H1 (cell line): ENCODE data around the gene CCIN. TPM values are rescaled to one million over a fixed set of nuclear protein-coding genes. Genes with fewer than 3 reads are reported as not detected.

ENCODE experiments used
- BCL11A ChIP-seq, 2 experiments: IDR thresholded peaks; one replicate each; pipeline ENCODE4 v1.6.1; 2011; ENCODE audit warnings: low read depth in 2 of 2, low read length in 2 of 2, mild to moderate bottlenecking in 2 of 2
- CEBPB ChIP-seq: IDR thresholded peaks from 2 replicates; pipeline ENCODE4 v1.6.1; 2012; ENCODE audit warnings: low read depth, low read length
- CHD2 ChIP-seq: IDR thresholded peaks from 2 replicates; pipeline ENCODE4 v1.6.1; 2012; ENCODE audit warnings: low read length, improper control_type of control experiment
- CREB1 ChIP-seq: IDR thresholded peaks from 2 replicates; pipeline ENCODE4 v1.6.1; 2012; ENCODE audit warnings: inconsistent platforms
- EGR1 ChIP-seq: IDR thresholded peaks from 2 replicates; pipeline ENCODE4 v1.6.1; 2011; ENCODE audit warnings: low read depth, low read length, borderline replicate concordance
- EZH2 ChIP-seq: fragments of 200-600 bp; sonication (generic); IDR thresholded peaks from 2 replicates; pipeline ENCODE4 v1.7.1; 2012; ENCODE audit warnings: low read depth, mild to moderate bottlenecking, moderate library complexity, low read length, inconsistent platforms; ENCODE audit not compliant: severe bottlenecking
- JUN ChIP-seq: IDR thresholded peaks from 2 replicates; pipeline ENCODE4 v1.6.1; 2011; ENCODE audit warnings: low read depth, mild to moderate bottlenecking, improper control_type of control experiment, low read length
- KDM4A ChIP-seq: IDR thresholded peaks from one replicate; pipeline ENCODE4 v1.7.1; 2012; ENCODE audit warnings: low read depth, mild to moderate bottlenecking, moderate library complexity, low read length, inconsistent platforms; ENCODE audit not compliant: severe bottlenecking
- POLR2AphosphoS5 ChIP-seq: IDR thresholded peaks from 2 replicates; pipeline ENCODE4 v1.6.1; 2011; ENCODE audit warnings: low read depth, low read length
- RBBP5 ChIP-seq: IDR thresholded peaks from 2 replicates; pipeline ENCODE4 v1.7.1; 2012; ENCODE audit warnings: low read depth, mild to moderate bottlenecking, inconsistent platforms, low read length, moderate library complexity, borderline replicate concordance
- RFX5 ChIP-seq: IDR thresholded peaks from 2 replicates; pipeline ENCODE4 v1.6.1; 2011; ENCODE audit warnings: low read depth, low read length, improper control_type of control experiment, borderline replicate concordance
- SAP30 ChIP-seq: fragments of 300-600 bp; sonication (generic); IDR thresholded peaks from 2 replicates; pipeline ENCODE4 v1.7.1; 2012; ENCODE audit warnings: low read length, moderate library complexity, mild to moderate bottlenecking, inconsistent platforms; ENCODE audit not compliant: insufficient read depth, insufficient replicate concordance
- SIN3A ChIP-seq, 2 experiments: IDR thresholded peaks in 1 of 2; conservative IDR thresholded peaks in 1 of 2; 2 replicates each; pipeline ENCODE4 v1.6.1; 2011 to 2012; ENCODE audit warnings: low read length in 2 of 2, improper control_type of control experiment in 1 of 2, low read depth in 1 of 2, mild to moderate bottlenecking in 1 of 2
- SIX5 ChIP-seq: IDR thresholded peaks from 2 replicates; pipeline ENCODE4 v1.6.1; 2011; ENCODE audit warnings: mild to moderate bottlenecking, low read depth, low read length
- TAF7 ChIP-seq: optimal IDR thresholded peaks from 2 replicates; pipeline ENCODE3; 2011; ENCODE audit warnings: low read depth, mild to moderate bottlenecking, inconsistent platforms, low read length, moderate library complexity, borderline replicate concordance
- TBP ChIP-seq: IDR thresholded peaks from 2 replicates; pipeline ENCODE4 v1.6.1; 2011; ENCODE audit warnings: low read depth, low read length, improper control_type of control experiment
- ZNF274 ChIP-seq: IDR thresholded peaks from 2 replicates; pipeline ENCODE4 v1.7.0; 2012; ENCODE audit warnings: low read length, borderline replicate concordance; ENCODE audit errors: extremely low read depth
- polyA plus RNA-seq, 7 experiments: library from polyadenylated mRNA; depleted of rRNA in 3 of 7; stranded (reverse) in 5 of 7; unstranded in 2 of 7; fragments of >200 nt in 5 of 7; fragments of 200-250 nt in 2 of 7; gene quantifications; 1 replicate in 5 of 7; 2 replicates in 1 of 7; 4 replicates in 1 of 7; pipeline versions ENCODE4 v1.2.1 to v1.2.3, GENCODE V29; 2011 to 2013; ENCODE audit warnings: missing spikeins in 2 of 7, mixed read lengths in 2 of 7
- total RNA-seq: library from RNA; stranded (reverse); fragmentation: NEBNext Ultra II Directional; extraction: Animal tissue kit (Norgen Biotek cat#: 25700); gene quantifications from 2 replicates; pipeline ENCODE4 v1.2.1, GENCODE V29; 2021
- TF ChIP-seq, protein P1 (sequence below), 3 experiments: IDR thresholded peaks; 1 replicate in 2 of 3; 2 replicates in 1 of 3; pipeline versions ENCODE4 v1.5.1 to v1.6.1; 2011; ENCODE audit warnings: low read length in 3 of 3, mild to moderate bottlenecking in 3 of 3, inconsistent platforms in 2 of 3, low read depth in 1 of 3, moderate library complexity in 1 of 3; ENCODE audit not compliant: insufficient read depth in 1 of 3; ENCODE audit errors: control extremely low read depth in 1 of 3
- TF ChIP-seq, protein P2 (sequence below): IDR thresholded peaks from 2 replicates; pipeline ENCODE4 v1.6.1; 2011; ENCODE audit warnings: low read depth, mild to moderate bottlenecking, low read length; ENCODE audit not compliant: insufficient read depth

CCIN gene
- total and polyA plus RNA-seq, 2 of the 8 experiments (the other 6 are each of a cell fraction or from before 2014, with no cell fraction given): 0.19 to 0.21 TPM

DNA sequence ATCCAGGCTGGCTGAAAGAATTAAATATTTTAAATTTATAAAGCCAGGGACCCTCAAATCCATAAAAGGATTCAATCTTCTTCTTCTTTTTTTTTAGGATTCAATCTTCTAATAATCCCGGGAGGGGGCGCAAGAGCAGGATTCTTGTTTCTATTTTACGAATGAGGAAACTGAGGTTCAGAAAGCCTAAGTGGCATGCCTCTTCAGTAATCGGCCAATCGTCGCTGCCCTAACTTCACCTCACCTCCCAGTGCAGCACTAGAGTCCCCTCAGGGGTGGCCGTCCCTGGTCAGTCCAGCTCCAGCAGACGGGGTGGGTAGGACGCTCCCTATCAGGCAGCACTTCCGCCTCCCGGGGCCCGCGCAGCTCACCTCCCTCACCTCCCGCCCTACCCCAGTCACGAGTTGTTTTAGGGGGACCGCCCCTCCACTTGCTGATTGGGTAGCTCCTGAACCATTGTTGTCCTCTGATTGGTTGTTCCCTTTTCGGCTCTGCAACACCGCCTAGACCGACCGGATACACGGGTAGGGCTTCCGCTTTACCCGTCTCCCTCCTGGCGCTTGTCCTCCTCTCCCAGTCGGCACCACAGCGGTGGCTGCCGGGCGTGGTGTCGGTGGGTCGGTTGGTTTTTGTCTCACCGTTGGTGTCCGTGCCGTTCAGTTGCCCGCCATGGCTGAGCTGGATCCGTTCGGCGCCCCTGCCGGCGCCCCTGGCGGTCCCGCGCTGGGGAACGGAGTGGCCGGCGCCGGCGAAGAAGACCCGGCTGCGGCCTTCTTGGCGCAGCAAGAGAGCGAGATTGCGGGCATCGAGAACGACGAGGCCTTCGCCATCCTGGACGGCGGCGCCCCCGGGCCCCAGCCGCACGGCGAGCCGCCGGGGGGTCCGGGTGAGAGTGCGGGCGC is 21.5 kb downstream of the CCIN start, which contains the start of gene CLTA (continued):
- no peak for TF ChIP-seq SIX5
- TF ChIP-seq TAF7: peak; percentile 80
- TF ChIP-seq, protein P1, sequence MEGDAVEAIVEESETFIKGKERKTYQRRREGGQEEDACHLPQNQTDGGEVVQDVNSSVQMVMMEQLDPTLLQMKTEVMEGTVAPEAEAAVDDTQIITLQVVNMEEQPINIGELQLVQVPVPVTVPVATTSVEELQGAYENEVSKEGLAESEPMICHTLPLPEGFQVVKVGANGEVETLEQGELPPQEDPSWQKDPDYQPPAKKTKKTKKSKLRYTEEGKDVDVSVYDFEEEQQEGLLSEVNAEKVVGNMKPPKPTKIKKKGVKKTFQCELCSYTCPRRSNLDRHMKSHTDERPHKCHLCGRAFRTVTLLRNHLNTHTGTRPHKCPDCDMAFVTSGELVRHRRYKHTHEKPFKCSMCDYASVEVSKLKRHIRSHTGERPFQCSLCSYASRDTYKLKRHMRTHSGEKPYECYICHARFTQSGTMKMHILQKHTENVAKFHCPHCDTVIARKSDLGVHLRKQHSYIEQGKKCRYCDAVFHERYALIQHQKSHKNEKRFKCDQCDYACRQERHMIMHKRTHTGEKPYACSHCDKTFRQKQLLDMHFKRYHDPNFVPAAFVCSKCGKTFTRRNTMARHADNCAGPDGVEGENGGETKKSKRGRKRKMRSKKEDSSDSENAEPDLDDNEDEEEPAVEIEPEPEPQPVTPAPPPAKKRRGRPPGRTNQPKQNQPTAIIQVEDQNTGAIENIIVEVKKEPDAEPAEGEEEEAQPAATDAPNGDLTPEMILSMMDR (IDR thresholded peaks at IDR 0.05; ENCODE audit: control extremely low read depth in 1 of 3, insufficient read depth in 1 of 3, low read depth in 1 of 3, low read length in 3 of 3): peak in 1 of 3 experiments; percentile 35; a peak in 1 of 4 replicates
- peak; percentile 43 for TF ChIP-seq CREB1
- no peak for TF ChIP-seq JUN
- TF ChIP-seq SIN3A (conservative IDR thresholded peaks at IDR 0.05 in 1 of 2, IDR thresholded peaks at IDR 0.05 in 1 of 2; ENCODE audit: low read depth in 1 of 2, low read length in 2 of 2): peak in 1 of 2 experiments; percentile 75; a peak in 2 of 4 replicates
- peak; percentile 20 for TF ChIP-seq SAP30
- TF ChIP-seq CHD2: no peak
- TF ChIP-seq KDM4A: peak; percentile 56
- TF ChIP-seq ZNF274: no peak
- no peak for TF ChIP-seq EZH2
- no peak for TF ChIP-seq CEBPB
- no peak for TF ChIP-seq RFX5
- no peak for TF ChIP-seq EGR1
- TF ChIP-seq RBBP5: peak; percentile 93; the same call in 1 of the 2 replicates
- TF ChIP-seq, protein P2, sequence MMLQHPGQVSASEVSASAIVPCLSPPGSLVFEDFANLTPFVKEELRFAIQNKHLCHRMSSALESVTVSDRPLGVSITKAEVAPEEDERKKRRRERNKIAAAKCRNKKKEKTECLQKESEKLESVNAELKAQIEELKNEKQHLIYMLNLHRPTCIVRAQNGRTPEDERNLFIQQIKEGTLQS: no peak
- TF ChIP-seq POLR2AphosphoS5: peak; percentile 98
- peak; percentile 92 for TF ChIP-seq TBP
- TF ChIP-seq BCL11A (IDR thresholded peaks at IDR 0.05; ENCODE audit: low read depth in 2 of 2, low read length in 2 of 2): no peak
